ENCODE data around the gene POLR2E.

The POLR2E gene

DNA sequence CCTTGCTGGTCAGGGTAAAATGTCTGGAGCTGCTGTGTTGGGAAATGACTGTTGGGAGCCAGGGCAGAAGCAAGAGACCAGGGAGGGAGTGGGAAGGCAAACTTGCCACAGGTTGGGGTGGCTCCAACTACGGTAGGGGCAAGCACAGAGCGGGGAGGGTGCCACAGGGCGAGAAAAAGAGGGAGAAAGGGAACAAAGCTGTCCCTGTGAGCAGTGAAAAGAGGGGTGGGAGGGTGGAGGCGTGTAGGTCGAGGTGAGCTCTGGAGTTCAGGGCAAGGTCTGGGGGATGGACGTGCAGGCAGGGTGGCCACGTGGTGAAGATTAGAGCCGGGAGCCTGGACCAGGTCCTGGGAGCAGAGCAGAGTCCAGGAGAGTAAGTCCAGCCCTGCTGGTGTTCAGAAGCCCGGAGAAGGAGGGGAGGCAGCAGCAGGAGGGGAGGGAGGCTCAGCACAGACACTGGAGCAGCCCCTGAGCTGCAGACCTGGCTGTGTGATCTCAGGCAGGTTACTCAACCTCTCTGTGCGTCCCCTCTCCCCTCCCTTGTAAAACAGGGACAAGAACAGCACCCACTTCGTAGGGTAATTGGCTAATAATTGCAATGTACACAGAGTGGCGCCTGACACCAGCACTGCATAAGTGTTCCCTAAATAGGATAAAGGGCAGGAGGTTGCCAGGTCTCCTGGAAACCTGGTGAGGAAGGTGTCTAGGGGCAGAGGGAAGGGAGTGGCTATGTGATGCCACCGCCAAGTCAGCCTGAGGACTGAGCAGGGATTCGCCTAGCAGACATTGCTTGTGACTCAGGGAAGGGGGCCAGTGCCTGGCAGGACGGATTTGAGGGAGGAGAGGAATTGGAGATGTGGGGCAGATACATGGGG, 3.2 kb upstream of the POLR2E start:
- no peak for DNase-seq (ENCODE audit: low read depth in 1 of 2, low spot score in 1 of 2)

DNA sequence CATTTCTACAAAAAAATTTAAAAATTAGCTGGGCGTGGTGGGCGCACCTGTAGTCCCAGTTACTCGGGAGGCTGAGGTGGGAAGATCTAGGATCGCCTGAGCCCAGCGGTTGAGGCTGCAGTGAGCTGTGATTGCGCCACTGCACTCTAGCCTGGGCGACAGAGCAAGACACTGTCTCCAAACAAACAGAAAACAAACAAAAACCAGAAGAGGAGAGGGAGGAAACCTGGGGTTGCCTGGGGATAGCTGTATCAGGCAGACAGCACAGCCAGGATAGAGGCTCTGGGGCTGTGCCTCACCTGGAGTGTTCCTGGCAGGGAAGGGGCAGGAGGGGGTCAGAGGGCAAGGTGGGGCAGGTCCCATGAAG, 2.6 kb upstream of the POLR2E start:
- no peak for DNase-seq (ENCODE audit: low read depth in 1 of 2, low spot score in 1 of 2)

DNA sequence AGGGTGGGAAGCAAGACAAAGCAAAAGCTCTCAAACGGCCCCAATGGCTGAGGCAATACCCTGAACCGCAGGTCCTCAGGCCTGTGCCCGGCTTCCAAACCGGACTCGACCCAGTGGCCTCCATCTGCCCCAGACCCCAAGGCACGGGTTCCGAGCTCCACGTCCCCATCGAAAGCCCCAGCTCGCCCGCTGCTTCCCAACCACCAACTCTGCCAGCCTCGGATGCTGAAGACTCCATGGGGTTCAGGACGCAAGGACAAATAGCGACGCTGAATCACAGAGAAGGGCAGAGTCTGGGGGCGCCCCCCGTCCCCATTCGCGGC, 559 bp downstream of the POLR2E start:
- DNase-seq (ENCODE audit: low read depth in 1 of 2, low spot score in 1 of 2): no peak

DNA sequence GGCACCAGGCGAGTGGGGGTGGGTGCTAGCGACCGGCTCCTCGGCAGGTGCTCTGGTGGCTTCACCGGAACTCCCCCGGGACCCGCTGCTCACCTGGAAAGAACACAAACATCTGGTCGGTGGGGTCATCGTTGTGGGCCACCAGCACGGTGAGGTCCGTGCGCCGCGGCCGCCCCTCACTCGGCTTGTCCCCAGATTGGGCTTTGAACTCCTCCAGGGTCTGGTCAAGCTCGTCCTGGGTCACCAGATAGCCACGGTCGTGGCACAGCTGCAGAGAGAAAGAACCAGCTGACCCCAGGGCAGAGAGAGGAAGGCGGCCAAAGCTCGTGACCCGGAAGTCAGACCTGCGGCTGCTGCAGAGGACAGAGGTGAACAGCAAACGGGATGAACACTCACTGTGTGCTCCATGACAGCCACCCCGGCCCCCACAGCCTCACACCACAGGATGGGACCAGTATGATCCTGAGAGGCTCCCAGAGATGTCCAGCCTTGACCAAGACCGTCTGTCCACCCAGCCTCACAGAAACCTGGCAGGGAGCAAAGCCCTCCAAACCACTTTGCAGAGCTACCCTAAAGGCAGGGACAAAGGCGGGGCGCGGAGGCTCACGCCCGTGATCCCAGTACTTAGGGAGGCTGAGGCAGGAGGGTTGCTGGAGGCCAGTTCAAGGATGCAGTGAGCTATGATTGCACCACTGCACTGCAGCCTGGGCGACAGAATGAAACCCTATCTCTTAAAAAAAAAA, 1.2 kb downstream of the POLR2E start:
- no peak for DNase-seq (ENCODE audit: low read depth in 1 of 2, low spot score in 1 of 2)

DNA sequence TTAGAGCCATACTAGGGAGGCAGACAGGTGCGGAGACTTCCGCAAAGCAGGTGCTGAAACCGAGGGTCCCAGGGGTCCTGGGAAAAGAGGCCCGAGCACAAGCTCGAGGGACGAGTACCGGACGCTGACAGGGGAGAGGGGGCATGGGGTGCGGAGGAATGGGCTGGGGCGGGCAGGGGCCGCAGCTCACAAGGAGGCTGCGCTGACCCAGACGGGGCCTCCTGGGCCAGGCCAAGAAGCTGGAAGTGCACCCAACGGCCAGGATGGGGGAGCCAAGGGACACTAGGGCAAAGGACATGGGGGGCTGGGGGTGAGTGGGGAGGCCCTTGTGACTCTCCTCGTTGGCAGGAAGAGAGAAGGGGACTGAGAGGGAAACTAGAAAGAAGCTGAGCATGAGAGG, 1.8 kb downstream of the POLR2E start:
- DNase-seq (ENCODE audit: low read depth in 1 of 2, low spot score in 1 of 2): no peak

GRCh38 chr19:1091544-1092175, 3.5 kb downstream of the POLR2E start:
- no peak for DNase-seq (ENCODE audit: low read depth in 1 of 2, low spot score in 1 of 2)

- DNase-seq (ENCODE audit: low read depth in 1 of 2, low spot score in 1 of 2): no peak
Measured at GRCh38 chr19:1090731-1091543, 4.2 kb downstream of the POLR2E start.

- DNase-seq (ENCODE audit: low read depth in 1 of 2, low spot score in 1 of 2): no peak
Measured at GRCh38 chr19:1089891-1090290, 5.3 kb downstream of the POLR2E start.

DNA sequence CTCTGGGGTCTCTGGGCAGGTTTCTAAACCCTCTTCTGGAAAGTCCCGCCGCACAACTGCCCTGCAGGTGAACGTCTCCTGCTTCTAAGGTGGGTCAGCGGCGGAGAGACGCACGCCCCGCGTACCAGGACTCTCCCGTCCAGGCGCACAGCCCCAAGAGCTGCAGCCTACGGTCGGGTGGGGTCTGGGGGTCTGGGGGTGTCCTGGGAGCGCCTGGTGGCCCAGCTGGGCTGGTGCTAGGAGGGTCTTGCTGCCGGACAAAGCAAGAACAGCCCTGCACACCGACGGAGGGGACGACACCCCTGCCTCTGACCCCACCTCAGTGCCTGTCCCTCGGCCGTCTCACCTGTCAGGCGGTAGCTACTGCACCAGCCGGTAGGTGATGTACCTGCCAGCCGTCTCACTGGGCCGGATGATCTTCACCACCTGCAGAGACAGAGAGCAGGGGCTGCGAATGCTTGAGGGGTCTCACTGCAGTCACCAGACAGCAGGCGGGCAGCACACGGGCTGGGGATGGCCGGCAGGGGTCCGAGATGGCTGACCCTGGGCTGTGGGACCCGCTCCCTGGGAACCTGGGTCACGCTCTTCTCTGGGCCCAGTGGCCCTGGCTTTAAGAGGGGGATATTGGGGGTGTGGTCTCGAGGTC, 5.9 kb downstream of the POLR2E start:
- DNase-seq (ENCODE audit: low read depth in 1 of 2, low spot score in 1 of 2): no peak

GRCh38 chr19:1088416-1089010, 6.7 kb downstream of the POLR2E start:
- no peak for DNase-seq (ENCODE audit: low read depth in 1 of 2, low spot score in 1 of 2)

GRCh38 chr19:1087813-1088415, 7.3 kb downstream of the POLR2E start:
- no peak for DNase-seq (ENCODE audit: low read depth in 1 of 2, low spot score in 1 of 2)

GRCh38 chr19:1086613-1087012, 8.6 kb downstream of the POLR2E start:
- no peak for DNase-seq (ENCODE audit: low read depth in 1 of 2, low spot score in 1 of 2)

DNA sequence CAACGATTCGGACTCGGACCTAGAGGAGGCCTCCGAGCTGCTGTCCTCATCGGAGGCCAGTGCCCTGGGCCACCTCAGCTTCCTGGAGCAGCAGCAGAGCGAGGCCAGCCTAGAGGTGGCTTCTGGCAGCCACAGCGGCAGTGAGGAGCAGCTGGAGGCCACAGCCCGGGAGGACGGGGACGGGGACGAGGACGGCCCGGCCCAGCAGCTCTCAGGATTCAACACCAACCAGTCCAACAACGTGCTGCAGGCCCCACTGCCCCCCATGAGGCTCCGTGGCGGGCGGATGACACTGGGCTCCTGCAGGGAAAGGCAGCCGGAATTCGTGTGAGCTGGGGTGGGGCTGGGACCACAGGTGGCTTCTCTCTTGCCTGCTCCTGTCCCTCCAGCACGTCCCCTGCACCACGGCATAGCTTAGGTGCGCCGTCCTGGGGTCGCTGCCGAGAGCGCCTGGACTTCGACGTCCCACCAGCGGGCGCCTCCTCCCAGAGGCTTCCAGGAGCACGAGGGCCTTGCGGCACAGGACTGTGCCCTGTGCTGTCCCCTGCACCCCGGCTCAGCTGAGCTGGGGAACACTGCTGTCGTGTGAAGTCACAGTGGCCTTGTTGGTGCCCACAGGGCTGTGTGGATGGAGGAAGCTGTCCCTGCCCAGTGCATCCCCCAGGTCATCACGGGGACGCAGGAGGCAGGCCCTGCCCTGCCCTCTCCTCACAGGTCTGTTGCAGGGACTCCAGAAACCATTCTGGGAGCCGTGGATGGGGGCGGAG, 9.3 kb downstream of the POLR2E start:
- no peak for DNase-seq (ENCODE audit: low read depth in 1 of 2, low spot score in 1 of 2)

DNA sequence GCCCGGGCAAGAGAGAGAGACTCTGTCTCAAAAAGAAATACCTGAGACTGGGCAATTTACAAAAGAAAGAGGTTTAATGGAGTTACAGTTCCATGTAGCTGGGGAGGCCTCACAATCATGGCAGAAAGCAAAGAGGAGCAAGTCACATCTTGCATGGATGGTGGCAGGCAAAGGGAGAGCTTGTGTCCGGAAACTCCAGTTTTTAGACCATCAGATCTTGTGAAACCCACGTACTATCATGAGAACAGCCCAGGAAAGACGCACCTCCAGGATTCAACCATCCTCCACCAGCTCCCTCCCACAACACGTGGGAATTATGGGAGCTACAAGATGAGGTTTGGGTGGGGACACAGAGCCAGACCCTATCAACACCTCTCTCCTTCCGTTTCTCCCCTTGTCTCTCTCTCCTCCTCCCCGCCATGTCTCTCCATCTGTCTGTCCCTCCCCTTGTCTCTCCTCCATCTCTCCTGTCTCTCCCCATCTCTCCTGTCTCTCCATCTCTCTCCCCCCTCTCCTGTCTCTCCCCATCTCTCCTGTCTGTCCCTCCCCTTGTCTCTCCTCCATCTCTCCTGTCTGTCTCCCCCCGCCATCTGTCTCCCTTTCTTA, 10.0 kb downstream of the POLR2E start:
- DNase-seq (ENCODE audit: low read depth in 1 of 2, low spot score in 1 of 2): no peak

DNA sequence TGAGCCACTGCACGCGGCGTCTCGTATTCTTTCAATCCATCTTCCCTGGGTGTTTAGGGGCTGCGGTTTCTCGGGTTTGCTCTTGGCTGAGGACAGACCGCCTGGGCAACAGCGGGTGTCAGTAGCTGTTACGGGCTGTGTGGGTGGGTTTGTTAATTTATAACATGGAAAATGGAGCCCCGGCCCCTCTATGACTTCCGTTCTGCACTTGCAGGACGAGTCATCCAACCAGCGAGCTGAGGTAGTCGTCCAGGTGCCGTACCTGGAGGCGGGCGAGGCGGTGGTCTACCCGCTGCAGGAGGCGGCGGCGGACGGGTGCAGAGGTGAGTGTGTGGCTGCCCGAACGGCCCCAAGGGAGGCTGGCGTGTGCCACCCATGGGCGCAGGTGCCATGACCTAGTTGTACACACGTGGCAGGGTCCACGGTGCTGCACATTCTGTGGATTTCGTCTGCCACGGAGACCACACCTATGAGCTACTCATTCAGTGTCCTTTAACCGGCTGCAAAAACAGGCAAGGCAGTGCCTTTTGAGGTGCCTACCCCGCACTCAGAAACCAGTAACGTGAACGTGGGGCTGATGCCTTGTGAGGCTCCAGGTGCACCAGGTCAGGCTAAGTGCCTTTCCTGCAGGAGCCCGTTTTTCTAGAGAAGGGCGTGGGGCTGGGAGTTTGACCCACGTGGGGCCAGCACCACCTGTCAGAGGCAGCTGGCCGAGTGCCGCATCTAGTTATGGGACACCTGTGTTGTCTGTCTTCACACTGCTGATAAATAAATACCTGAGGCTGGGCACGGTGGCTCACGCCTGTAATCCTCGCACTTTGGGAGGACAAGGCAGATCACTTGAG, 10.9 kb downstream of the POLR2E start:
- DNase-seq (ENCODE audit: low read depth in 1 of 2, low spot score in 1 of 2): no peak

GRCh38 chr19:1082928-1083816, 12.0 kb downstream of the POLR2E start:
- no peak for DNase-seq (ENCODE audit: low read depth in 1 of 2, low spot score in 1 of 2)
